Natural killer cell (primary cell): ENCODE measurements around the gene EPHX1. TPM values are rescaled to one million over a fixed set of nuclear protein-coding genes. Genes with fewer than 3 reads are reported as not detected.

Experiments used
- ATAC-seq, 3 donors: fragments of 150-1000 bp in 2 of 3; fragments of 200-7000 bp in 1 of 3; cut with Tn5 transposase; 1 replicate in 1 of 3; 2 replicates in 2 of 3; pipeline ENCODE4 v1.10.0; 2021; ENCODE audit warnings: mild to moderate bottlenecking in 2 of 3, moderate library complexity in 2 of 3
- DNase-seq, 2 donors: peaks; one replicate each; pipeline versions ENCODE4 v3.0.0 to v3.0.0-alpha.2; 2013 to 2021; ENCODE audit warnings: mixed read lengths in 1 of 2
- H3K27ac ChIP-seq: one replicate; pipeline ENCODE4 v1.5.1; 2013; ENCODE audit warnings: mild to moderate bottlenecking, low read length
- H3K27me3 ChIP-seq: one replicate; pipeline ENCODE4 v1.6.1; 2013; ENCODE audit warnings: low read length; ENCODE audit not compliant: control insufficient read depth, insufficient read depth
- H3K36me3 ChIP-seq: one replicate; pipeline ENCODE4 v1.6.1; 2013; ENCODE audit warnings: low read length; ENCODE audit not compliant: control insufficient read depth, insufficient read depth
- H3K4me1 ChIP-seq: one replicate; pipeline ENCODE4 v1.6.1; 2013; ENCODE audit warnings: low read length; ENCODE audit not compliant: control insufficient read depth, insufficient read depth
- H3K4me3 ChIP-seq: one replicate; pipeline ENCODE4 v1.5.1; 2013; ENCODE audit warnings: low read length
- H3K9me3 ChIP-seq: one replicate; pipeline ENCODE4 v1.6.1; 2013; ENCODE audit warnings: low read length; ENCODE audit not compliant: control insufficient read depth, insufficient read depth
- H3K27ac Mint-ChIP-seq, 2 donors: one replicate each; pipeline ENCODE4 v1.8.0; 2022; ENCODE audit warnings: mild to moderate bottlenecking in 2 of 2, mixed read lengths in 2 of 2, moderate library complexity in 1 of 2
- H3K27me3 Mint-ChIP-seq, 2 donors: one replicate each; pipeline ENCODE4 v1.8.0; 2022; ENCODE audit warnings: low read depth in 2 of 2, mixed read lengths in 2 of 2
- H3K36me3 Mint-ChIP-seq: one replicate; pipeline ENCODE4 v1.8.0; 2022; ENCODE audit warnings: mixed read lengths
- H3K4me1 Mint-ChIP-seq, 2 donors: one replicate each; pipeline ENCODE4 v1.8.0; 2022; ENCODE audit warnings: mixed read lengths in 2 of 2
- H3K4me3 Mint-ChIP-seq: one replicate; pipeline ENCODE4 v1.8.0; 2022; ENCODE audit warnings: mild to moderate bottlenecking, moderate library complexity, mixed read lengths
- H3K9me3 Mint-ChIP-seq, 2 donors: one replicate each; pipeline ENCODE4 v1.8.0; 2022; ENCODE audit warnings: mixed read lengths in 2 of 2
- WGBS: methylation state at CpG from one replicate; pipeline ENCODE4 v1.1.7; 2013; ENCODE audit warnings: missing lambda C conversion rate; ENCODE audit not compliant: insufficient coverage; 5-methylcytosine and 5-hydroxymethylcytosine counted together
- intact Hi-C: fragments of 100-400 bp; cut with micrococcal nuclease; formaldehyde crosslinking; loops from one replicate; pipeline ENCODE4 v1.14.2; 2022
- total RNA-seq, 4 donors: library from RNA; stranded (reverse); fragments of 120-200 nt in 1 of 4; gene quantifications; one replicate each; pipeline versions ENCODE4 v1.2.3 to v1.2.4, GENCODE V29; 2013 to 2022
- TF ChIP-seq, protein P1 (sequence below): fragments of 200-600 bp; IDR thresholded peaks from one replicate; pipeline ENCODE4 v1.8.0; 2022; ENCODE audit warnings: antibody characterized with exemption

EPHX1 gene
- total RNA-seq, 3 donors from 2014 or later (not counting 1 experiment from before 2014, with no cell fraction given): 1.1 to 2.3 (median 1.5) TPM

DNA sequence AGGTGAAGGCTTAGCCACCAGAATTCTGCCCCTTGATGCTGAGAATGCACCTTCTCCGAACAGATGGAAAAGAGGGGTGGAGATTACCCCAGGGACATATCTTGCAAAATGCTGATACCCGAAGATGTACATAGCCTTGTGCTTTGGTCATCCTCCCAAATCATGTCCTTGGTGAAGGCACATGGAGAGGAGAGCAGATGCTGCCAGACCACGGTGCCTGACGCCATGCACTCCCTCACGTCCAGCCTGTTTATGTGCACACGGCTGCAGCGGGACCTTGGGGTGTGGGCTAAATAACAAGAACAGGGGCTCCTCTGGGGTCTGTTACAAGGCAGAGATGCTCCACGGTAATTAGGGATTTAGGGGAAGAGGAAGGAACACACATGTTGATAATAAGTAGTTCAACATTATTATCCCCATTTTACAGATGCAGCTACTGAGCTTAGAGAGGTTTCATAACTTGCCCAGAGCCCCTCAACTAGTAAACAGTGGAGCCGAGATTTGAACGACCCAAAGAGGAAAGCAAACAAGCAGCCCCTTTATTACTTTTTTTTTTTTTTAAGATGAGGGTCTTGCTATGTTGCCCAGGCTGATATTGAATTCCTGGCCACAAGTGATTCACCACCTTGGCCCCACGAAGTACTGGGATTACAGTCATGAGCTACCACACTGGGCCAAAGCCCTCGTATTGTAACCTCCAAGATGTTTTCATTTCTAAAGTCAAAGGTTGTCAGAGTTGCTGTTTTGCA, 12.9 kb downstream of the EPHX1 start:
- Mint-ChIP-seq H3K9me3 (no peaks in the 10 kb centered on the region), H3K27me3 (no peaks in the 10 kb centered on the region), H3K27ac (no peak overlapping the region), H3K4me3 (no peak overlapping the region), H3K4me1 (no peaks in the 10 kb centered on the region), H3K36me3 (no peaks in the 10 kb centered on the region)
- H3K9me3 ChIP-seq: no peaks in the 10 kb centered on the region
- ATAC-seq (no peak), DNase-seq (no peak)
- H3K4me3 ChIP-seq: no peak overlapping the region
- no peaks in the 10 kb centered on the region for H3K27me3 ChIP-seq
- intact Hi-C loops: no loop called here
- no peak overlapping the region for H3K27ac ChIP-seq
- H3K4me1 ChIP-seq: no peaks in the 10 kb centered on the region
- TF ChIP-seq, protein P1, sequence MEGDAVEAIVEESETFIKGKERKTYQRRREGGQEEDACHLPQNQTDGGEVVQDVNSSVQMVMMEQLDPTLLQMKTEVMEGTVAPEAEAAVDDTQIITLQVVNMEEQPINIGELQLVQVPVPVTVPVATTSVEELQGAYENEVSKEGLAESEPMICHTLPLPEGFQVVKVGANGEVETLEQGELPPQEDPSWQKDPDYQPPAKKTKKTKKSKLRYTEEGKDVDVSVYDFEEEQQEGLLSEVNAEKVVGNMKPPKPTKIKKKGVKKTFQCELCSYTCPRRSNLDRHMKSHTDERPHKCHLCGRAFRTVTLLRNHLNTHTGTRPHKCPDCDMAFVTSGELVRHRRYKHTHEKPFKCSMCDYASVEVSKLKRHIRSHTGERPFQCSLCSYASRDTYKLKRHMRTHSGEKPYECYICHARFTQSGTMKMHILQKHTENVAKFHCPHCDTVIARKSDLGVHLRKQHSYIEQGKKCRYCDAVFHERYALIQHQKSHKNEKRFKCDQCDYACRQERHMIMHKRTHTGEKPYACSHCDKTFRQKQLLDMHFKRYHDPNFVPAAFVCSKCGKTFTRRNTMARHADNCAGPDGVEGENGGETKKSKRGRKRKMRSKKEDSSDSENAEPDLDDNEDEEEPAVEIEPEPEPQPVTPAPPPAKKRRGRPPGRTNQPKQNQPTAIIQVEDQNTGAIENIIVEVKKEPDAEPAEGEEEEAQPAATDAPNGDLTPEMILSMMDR: no peak
- 93% methylated on average over 9 of the region's 12 CpGs for WGBS
- H3K36me3 ChIP-seq: no peaks in the 10 kb centered on the region

DNA sequence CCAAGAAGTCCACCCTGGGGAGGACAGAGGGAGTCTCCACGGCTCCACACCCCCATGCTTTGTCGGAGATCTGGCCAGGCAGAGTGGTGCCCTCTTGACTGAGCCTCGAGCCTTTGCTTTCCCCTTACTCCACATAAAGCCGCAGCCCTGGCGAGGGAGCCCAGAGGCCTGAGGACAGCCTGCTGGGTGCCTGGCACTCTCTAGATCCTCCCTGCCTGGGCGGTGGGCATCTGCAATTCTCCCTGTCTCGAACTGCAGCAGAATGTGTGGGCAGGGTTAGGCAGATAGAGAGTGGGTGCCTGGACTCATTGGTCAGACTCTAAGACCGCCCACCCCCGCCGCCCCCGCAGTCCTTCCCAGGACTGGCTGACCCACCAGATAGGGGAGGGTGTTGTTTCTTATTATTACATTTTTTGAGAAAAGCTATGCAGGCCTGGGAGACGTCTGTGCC, 13.9 kb downstream of the EPHX1 start:
- no peaks in the 10 kb centered on the region for H3K9me3 Mint-ChIP-seq
- no peak overlapping the region for H3K4me3 Mint-ChIP-seq
- Histone ChIP-seq H3K36me3 (no peaks in the 10 kb centered on the region), H3K9me3 (no peaks in the 10 kb centered on the region), H3K27ac (no peak overlapping the region), H3K27me3 (no peaks in the 10 kb centered on the region), H3K4me3 (no peak overlapping the region), H3K4me1 (no peaks in the 10 kb centered on the region)
- H3K27me3 Mint-ChIP-seq: no peaks in the 10 kb centered on the region
- ATAC-seq (no peak), DNase-seq (no peak)
- TF ChIP-seq, protein P1: no peak
- H3K4me1 Mint-ChIP-seq: no peaks in the 10 kb centered on the region
- H3K36me3 Mint-ChIP-seq: no peaks in the 10 kb centered on the region
- no peak overlapping the region for H3K27ac Mint-ChIP-seq
- intact Hi-C loops: no loop called here
- 87% methylated on average over 12 of the region's 12 CpGs for WGBS

- Mint-ChIP-seq H3K4me1 (no peaks in the 10 kb centered on the region), H3K27me3 (no peaks in the 10 kb centered on the region), H3K9me3 (no peaks in the 10 kb centered on the region), H3K4me3 (no peak overlapping the region), H3K27ac (no peak overlapping the region), H3K36me3 (no peaks in the 10 kb centered on the region)
- no peaks in the 10 kb centered on the region for H3K36me3 ChIP-seq
- H3K4me1 ChIP-seq: no peaks in the 10 kb centered on the region
- H3K27me3 ChIP-seq: no peaks in the 10 kb centered on the region
- no peak overlapping the region for H3K27ac ChIP-seq
- ATAC-seq (no peak), DNase-seq (no peak)
- 89% methylated on average over 9 of the region's 12 CpGs for WGBS
- H3K9me3 ChIP-seq: no peaks in the 10 kb centered on the region
- intact Hi-C loops: no loop called here
- H3K4me3 ChIP-seq: no peak overlapping the region
- TF ChIP-seq, protein P1: no peak
Observed at GRCh38 chr1:225824533-225824941, 14.6 kb downstream of the EPHX1 start.

DNA sequence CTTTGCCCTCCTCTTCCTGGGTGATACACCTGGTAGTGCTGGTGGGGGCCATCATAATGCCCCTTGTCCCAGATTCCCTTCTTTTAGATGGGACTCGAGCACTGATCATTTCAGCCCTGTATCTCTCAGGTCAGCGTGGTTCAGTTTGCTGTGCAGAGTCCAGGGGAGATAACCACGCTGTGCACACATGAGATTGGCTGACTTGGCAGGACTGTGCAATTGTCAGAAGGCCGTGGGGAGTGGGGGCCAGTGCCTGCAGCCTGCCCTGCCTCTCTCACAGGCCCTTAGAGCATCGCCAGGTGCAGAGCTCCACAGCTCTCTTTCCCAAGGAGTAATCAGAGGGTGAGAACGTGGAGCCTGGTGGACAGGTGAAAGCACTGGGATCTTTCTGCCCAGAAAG, 15.2 kb downstream of the EPHX1 start:
- Histone ChIP-seq H3K9me3 (no peaks in the 10 kb centered on the region), H3K27me3 (no peaks in the 10 kb centered on the region), H3K27ac (no peak overlapping the region), H3K4me1 (no peaks in the 10 kb centered on the region), H3K36me3 (no peaks in the 10 kb centered on the region), H3K4me3 (no peak overlapping the region)
- Mint-ChIP-seq H3K9me3 (no peaks in the 10 kb centered on the region), H3K27me3 (no peaks in the 10 kb centered on the region), H3K27ac (no peak overlapping the region), H3K4me3 (no peak overlapping the region), H3K4me1 (no peaks in the 10 kb centered on the region), H3K36me3 (no peaks in the 10 kb centered on the region)
- 89% methylated on average over 6 of the region's 6 CpGs for WGBS
- no peak for ATAC-seq
- TF ChIP-seq, protein P1: no peak
- intact Hi-C loops: no loop called here
- no peak for DNase-seq
